Neural progenitor cell (in vitro differentiated cells): ENCODE data around the gene RGS11. TPM values are rescaled to one million over a fixed set of nuclear protein-coding genes. Genes with fewer than 3 reads are reported as not detected.
"Not testable (repeated sequence)": the region's sequence is repeated elsewhere in the genome, so short reads cannot be mapped to it uniquely, and the experiment has no call there.

Experiments used
- DNase-seq: peaks from one replicate; pipeline ENCODE4 v3.0.0-alpha.2; 2016; ENCODE audit warnings: low spot score
- H2AFZ ChIP-seq: fragments of 200-600 bp; sonication (generic); replicated peaks from 2 replicates; pipeline ENCODE4 v1.6.1; 2016; ENCODE audit warnings: antibody characterized with exemption
- H3F3A ChIP-seq: fragments of 200-600 bp; sonication (generic); 2 replicates; pipeline ENCODE4 v1.6.1; 2016; ENCODE audit warnings: antibody characterized with exemption, low read depth
- H3K27ac ChIP-seq: fragments of 200-600 bp; sonication (generic); 2 replicates; pipeline ENCODE4 v1.5.1; 2016; ENCODE audit warnings: mild to moderate bottlenecking
- H3K27me3 ChIP-seq: fragments of 200-600 bp; sonication (generic); 2 replicates; pipeline ENCODE4 v1.6.1; 2016; ENCODE audit warnings: mild to moderate bottlenecking, moderate library complexity
- H3K36me3 ChIP-seq: fragments of 200-600 bp; sonication (generic); 2 replicates; pipeline ENCODE4 v1.5.1; 2016
- H3K4me1 ChIP-seq: fragments of 200-600 bp; sonication (generic); 2 replicates; pipeline ENCODE4 v1.6.1; 2016; ENCODE audit warnings: mixed run types
- H3K4me2 ChIP-seq: fragments of 200-600 bp; sonication (generic); 2 replicates; pipeline ENCODE4 v1.6.1; 2016
- H3K4me3 ChIP-seq: fragments of 200-600 bp; sonication (generic); 2 replicates; pipeline ENCODE4 v1.5.1; 2016
- H3K79me2 ChIP-seq: fragments of 200-600 bp; sonication (generic); 2 replicates; pipeline ENCODE4 v1.6.1; 2016; ENCODE audit warnings: low read depth
- H3K9ac ChIP-seq: fragments of 200-600 bp; sonication (generic); 2 replicates; pipeline ENCODE4 v1.6.1; 2016
- H3K9me3 ChIP-seq: fragments of 200-600 bp; sonication (generic); 2 replicates; pipeline ENCODE4 v1.5.1; 2016; ENCODE audit warnings: low read depth
- H4K20me1 ChIP-seq: fragments of 200-600 bp; sonication (generic); 2 replicates; pipeline ENCODE4 v1.6.1; 2016; ENCODE audit warnings: low read depth
- H3K27ac Mint-ChIP-seq: 3 replicates; pipeline ENCODE4 v1.8.0; 2021; ENCODE audit warnings: mixed read lengths
- H3K27me3 Mint-ChIP-seq: 2 replicates; pipeline ENCODE4 v1.8.0; 2022; ENCODE audit warnings: low read depth, mild to moderate bottlenecking, inconsistent platforms, moderate library complexity, mixed read lengths; ENCODE audit not compliant: insufficient read depth
- H3K36me3 Mint-ChIP-seq: 3 replicates; pipeline ENCODE4 v1.8.0; 2021; ENCODE audit warnings: mixed read lengths
- H3K4me1 Mint-ChIP-seq: 3 replicates; pipeline ENCODE4 v1.8.0; 2021; ENCODE audit warnings: mixed read lengths
- H3K4me3 Mint-ChIP-seq: 3 replicates; pipeline ENCODE4 v1.8.0; 2021; ENCODE audit warnings: mild to moderate bottlenecking, moderate library complexity, mixed read lengths
- H3K9me3 Mint-ChIP-seq: 3 replicates; pipeline ENCODE4 v1.8.0; 2020; ENCODE audit warnings: mixed read lengths
- CTCF ChIP-seq: fragments of 200-600 bp; sonication (generic); IDR thresholded peaks from 2 replicates; pipeline ENCODE4 v1.5.1; 2017; ENCODE audit warnings: antibody characterized with exemption, mild to moderate bottlenecking
- EZH2 ChIP-seq: fragments of 200-600 bp; sonication (generic); IDR thresholded peaks from 2 replicates; pipeline ENCODE4 v1.6.1; 2017; ENCODE audit warnings: antibody characterized with exemption, mild to moderate bottlenecking, moderate library complexity
- EZH2phosphoT487 ChIP-seq: fragments of 200-600 bp; sonication (generic); IDR thresholded peaks from 2 replicates; pipeline ENCODE4 v1.6.1; 2017; ENCODE audit warnings: antibody characterized with exemption
- total RNA-seq: library from RNA; depleted of rRNA; stranded (reverse); fragments of >200 nt; gene quantifications from 2 replicates; pipeline ENCODE4 v1.2.3, GENCODE V29; 2015; ENCODE audit warnings: low replicate concordance

The RGS11 gene
- total RNA-seq, 1 donor from 2014 or later = 0.52 TPM

GRCh38 chr16:230949-231348, 44.8 kb downstream of the RGS11 start:
- no peak overlapping the region for H3K4me2 ChIP-seq
- peaks cover 34% of the 10 kb centered on the region for H4K20me1 ChIP-seq
- no peak overlapping the region for H2AFZ ChIP-seq
- H3K79me2 ChIP-seq = peaks cover 38% of the 10 kb centered on the region
- H3K36me3 ChIP-seq = peaks cover 17% of the 10 kb centered on the region
- Mint-ChIP-seq H3K4me3 (peak overlapping the region; percentile 62), H3K4me1 (peaks cover 25% of the 10 kb centered on the region), H3K27ac (no peak overlapping the region), H3K9me3 (no peaks in the 10 kb centered on the region), H3K36me3 (peaks cover 13% of the 10 kb centered on the region), H3K27me3 (peaks cover 6% of the 10 kb centered on the region)
- H3K9me3 ChIP-seq = no peaks in the 10 kb centered on the region
- H3K9ac ChIP-seq = no peak overlapping the region
- H3F3A ChIP-seq = peaks cover 30% of the 10 kb centered on the region
- H3K4me1 ChIP-seq = peaks cover 12% of the 10 kb centered on the region
- TF ChIP-seq EZH2phosphoT487 (no peak), EZH2 (no peak), CTCF (no peak)
- no peaks in the 10 kb centered on the region for H3K27me3 ChIP-seq
- DNase-seq = no peak
- no peak overlapping the region for H3K4me3 ChIP-seq
- H3K27ac ChIP-seq = no peak overlapping the region

- peaks cover 34% of the 10 kb centered on the region for H4K20me1 ChIP-seq
- peaks cover 38% of the 10 kb centered on the region for H3K79me2 ChIP-seq
- not testable (repeated sequence) for H3K9me3 ChIP-seq, H3K27me3 ChIP-seq, H3K4me2 ChIP-seq, H3K27ac Mint-ChIP-seq, H3K27me3 Mint-ChIP-seq, H3K9me3 Mint-ChIP-seq, H3K4me3 Mint-ChIP-seq, DNase-seq, H2AFZ ChIP-seq, H3K9ac ChIP-seq, H3K27ac ChIP-seq, H3K4me3 ChIP-seq
- Mint-ChIP-seq H3K36me3 (peaks cover 18% of the 10 kb centered on the region), H3K4me1 (peaks cover 22% of the 10 kb centered on the region)
- peaks cover 25% of the 10 kb centered on the region for H3F3A ChIP-seq
- H3K4me1 ChIP-seq = peaks cover 12% of the 10 kb centered on the region
- H3K36me3 ChIP-seq = peaks cover 20% of the 10 kb centered on the region
These were observed 45.4 kb downstream of the RGS11 start for GRCh38 chr16:230351-230750.

- TF ChIP-seq EZH2phosphoT487 (no peak), CTCF (no peak), EZH2 (no peak)
- Histone ChIP-seq H2AFZ (no peak overlapping the region), H3K27me3 (no peaks in the 10 kb centered on the region), H3K4me1 (peaks cover 12% of the 10 kb centered on the region), H3K4me3 (peak overlapping the region; percentile 88), H4K20me1 (peaks cover 38% of the 10 kb centered on the region), H3K79me2 (peaks cover 43% of the 10 kb centered on the region), H3F3A (peaks cover 20% of the 10 kb centered on the region), H3K27ac (no peak overlapping the region), H3K9ac (no peak overlapping the region), H3K4me2 (peak overlapping the region; percentile 97), H3K36me3 (peaks cover 20% of the 10 kb centered on the region), H3K9me3 (no peaks in the 10 kb centered on the region)
- DNase-seq = no peak
- peaks cover 2% of the 10 kb centered on the region for H3K27me3 Mint-ChIP-seq
- H3K4me1 Mint-ChIP-seq = peaks cover 18% of the 10 kb centered on the region
- no peak overlapping the region for H3K27ac Mint-ChIP-seq
- H3K36me3 Mint-ChIP-seq = peaks cover 18% of the 10 kb centered on the region
- no peaks in the 10 kb centered on the region for H3K9me3 Mint-ChIP-seq
- peak overlapping the region; percentile 97 for H3K4me3 Mint-ChIP-seq
These were observed 45.9 kb downstream of the RGS11 start for GRCh38 chr16:229731-230281.
